ENCODE results near the gene SLC16A8.
"Not testable (repeated sequence)": the region's sequence is repeated elsewhere in the genome, so short reads cannot be mapped to it uniquely, and the experiment has no call there.

SLC16A8 gene

GRCh38 chr22:38085501-38085900 lies 1.5 kb upstream of the SLC16A8 start:
- DNase-seq, result no peak

- DNase-seq, result no peak
Observed at GRCh38 chr22:38085056-38085455, 1.1 kb upstream of the SLC16A8 start.

GRCh38 chr22:38082986-38083710 lies 836 bp downstream of the SLC16A8 start:
- DNase-seq, result no peak

GRCh38 chr22:38081941-38082828 lies 1.8 kb downstream of the SLC16A8 start:
- no peak for DNase-seq

GRCh38 chr22:38081636-38081940 lies 2.4 kb downstream of the SLC16A8 start:
- DNase-seq, result no peak

GRCh38 chr22:38080850-38081635 lies 2.9 kb downstream of the SLC16A8 start:
- DNase-seq, result no peak

GRCh38 chr22:38080474-38080849 lies 3.5 kb downstream of the SLC16A8 start:
- no peak for DNase-seq

GRCh38 chr22:38079804-38080203 lies 4.2 kb downstream of the SLC16A8 start:
- no peak for DNase-seq

- DNase-seq, result not testable (repeated sequence)
Observed at GRCh38 chr22:38079208-38079607, 4.8 kb downstream of the SLC16A8 start.

GRCh38 chr22:38078046-38078840 lies 5.7 kb downstream of the SLC16A8 start:
- no peak for DNase-seq

- no peak for DNase-seq
Observed at GRCh38 chr22:38077595-38077994, 6.4 kb downstream of the SLC16A8 start.

GRCh38 chr22:38077096-38077495 lies 6.9 kb downstream of the SLC16A8 start:
- no peak for DNase-seq

- no peak for DNase-seq
Observed at GRCh38 chr22:38075961-38076360, 8.0 kb downstream of the SLC16A8 start.

GRCh38 chr22:38075105-38075825 lies 8.7 kb downstream of the SLC16A8 start:
- DNase-seq, result no peak

- DNase-seq, result no peak
Observed at GRCh38 chr22:38074181-38075104, 9.5 kb downstream of the SLC16A8 start.

- no peak for DNase-seq
Observed at GRCh38 chr22:38073150-38074130, 10.5 kb downstream of the SLC16A8 start.

GRCh38 chr22:38072322-38073149 lies 11.4 kb downstream of the SLC16A8 start:
- DNase-seq, result no peak
